ENCODE results near the gene DLGAP1. TPM values are rescaled to one million over a fixed set of nuclear protein-coding genes. Genes with fewer than 3 reads are reported as not detected.

The DLGAP1 gene
- total and polyA plus RNA-seq, 2 of the 13 experiments (the other 11 are each of a cell fraction or from before 2014, with no cell fraction given) = 0.01 TPM; not detected in 1

- TF ChIP-seq ZNF281 (CRISPR knock-in tag; IDR thresholded peaks at IDR 0.05; ENCODE audit: borderline replicate concordance) = no peak
- no peak for TF ChIP-seq ZNF703 (CRISPR knock-in tag; IDR thresholded peaks at IDR 0.05; ENCODE audit: borderline replicate concordance)
- TF ChIP-seq ZFP36L1 (CRISPR knock-in tag; IDR thresholded peaks at IDR 0.05) = no peak
Observed at GRCh38 chr18:3806656-3807055, 648.5 kb downstream of the DLGAP1 start (continued).

GRCh38 chr18:3804336-3804735 lies 650.8 kb downstream of the DLGAP1 start:
- Histone ChIP-seq H3K4me2 (ENCODE audit: low read depth, low read length) (no peak overlapping the region), H3K79me2 (ENCODE audit: insufficient read depth, low read length) (no peaks in the 10 kb centered on the region), H3K4me3 (replicated peaks in 1 of 3; ENCODE audit: insufficient read depth in 1 of 3, low read depth in 2 of 3, low read length in 3 of 3) (no peak overlapping the region), H2AFZ (ENCODE audit: low read length) (no peak overlapping the region), H3K4me1 (ENCODE audit: insufficient read depth, low read length) (no peaks in the 10 kb centered on the region), H3K9ac (ENCODE audit: insufficient read depth, low read depth, low read length) (no peak overlapping the region), H3K27me3 (ENCODE audit: control insufficient read depth in 1 of 2, insufficient read depth in 2 of 2, low read length in 2 of 2) (peaks cover 0 to 25% of the 10 kb centered on the region in 2 experiments; a peak in 3 of 5 replicates), H4K20me1 (ENCODE audit: insufficient read depth, low read length) (no peaks in the 10 kb centered on the region), H3K36me3 (replicated peaks in 1 of 2; ENCODE audit: control insufficient read depth in 1 of 2, insufficient read depth in 2 of 2, low read length in 2 of 2) (no peaks in the 10 kb centered on the region), H3K9me3 (ENCODE audit: low read length) (no peaks in the 10 kb centered on the region), H3K27ac (ENCODE audit: extremely low read length, insufficient read depth, low read length) (no peak overlapping the region)
- no TSS peak for BruUV-seq (replicated peaks)
- TF ChIP-seq BHLHE40 (IDR thresholded peaks at IDR 0.05; ENCODE audit: low read length) (no peak), STAT5B (CRISPR knock-in tag; IDR thresholded peaks at IDR 0.05) (no peak), DNMT3B (CRISPR knock-in tag; conservative IDR thresholded peaks at IDR 0.05) (no peak), ZKSCAN1 (IDR thresholded peaks at IDR 0.05; ENCODE audit: low read length) (no peak), ZNF276 (CRISPR knock-in tag; IDR thresholded peaks at IDR 0.05; ENCODE audit: low read depth) (no peak), ZNF234 (CRISPR knock-in tag; conservative IDR thresholded peaks at IDR 0.05) (no peak), IKZF1 (IDR thresholded peaks at IDR 0.05) (no peak), ZNF891 (CRISPR knock-in tag; IDR thresholded peaks at IDR 0.05) (no peak), RFX3 (CRISPR knock-in tag; IDR thresholded peaks at IDR 0.05) (no peak), ATF7 (IDR thresholded peaks at IDR 0.05) (no peak), ATF7 (CRISPR knock-in tag; IDR thresholded peaks at IDR 0.05) (no peak), ZC3H13 (CRISPR knock-in tag; IDR thresholded peaks at IDR 0.05) (no peak), DDIT3 (CRISPR knock-in tag; IDR thresholded peaks at IDR 0.05) (no peak), E2F5 (CRISPR knock-in tag; conservative IDR thresholded peaks at IDR 0.05) (no peak), MTF2 (CRISPR knock-in tag; IDR thresholded peaks at IDR 0.05; ENCODE audit: borderline replicate concordance) (no peak), FOSL1 (CRISPR knock-in tag; IDR thresholded peaks at IDR 0.05; ENCODE audit: borderline replicate concordance) (no peak)
- FAIRE-seq (no peak), ATAC-seq (no peak), DNase-seq (ENCODE audit: low spot score) (no peak)
- 48% methylated on average over 4 of the region's 4 CpGs for WGBS (ENCODE audit: low lambda C conversion rate)
- intact Hi-C loops (cut with micrococcal nuclease; ENCODE audit: unreplicated experiment) (no loop called here), in situ Hi-C loops (cut with HindIII; ENCODE audit: extremely low pct_ligation_motif_present, low pct_unique_long_range_greater_than_20kb) (no loop called here)
- ChIA-PET POLR2A (no interaction called here), CTCF (ENCODE audit: low intra/inter-chr PET ratio, low total read pairs) (no interaction called here)

Data from HepG2 (cell line).